Limb (tissue), 2 donors: Measurements from ENCODE around the gene GMPPB.
"Not testable (repeated sequence)": the region's sequence is repeated elsewhere in the genome, so short reads cannot be mapped to it uniquely, and the experiment has no call there.

Experiments
- DNase-seq, 2 donors: peaks; one replicate each; pipeline ENCODE4 v3.0.0-alpha.2; 2016; ENCODE audit errors: extremely low spot score in 2 of 2

Gene GMPPB

GRCh38 chr3:49714728-49715550, 8.8 kb downstream of the GMPPB start:
- no peak for DNase-seq

DNA sequence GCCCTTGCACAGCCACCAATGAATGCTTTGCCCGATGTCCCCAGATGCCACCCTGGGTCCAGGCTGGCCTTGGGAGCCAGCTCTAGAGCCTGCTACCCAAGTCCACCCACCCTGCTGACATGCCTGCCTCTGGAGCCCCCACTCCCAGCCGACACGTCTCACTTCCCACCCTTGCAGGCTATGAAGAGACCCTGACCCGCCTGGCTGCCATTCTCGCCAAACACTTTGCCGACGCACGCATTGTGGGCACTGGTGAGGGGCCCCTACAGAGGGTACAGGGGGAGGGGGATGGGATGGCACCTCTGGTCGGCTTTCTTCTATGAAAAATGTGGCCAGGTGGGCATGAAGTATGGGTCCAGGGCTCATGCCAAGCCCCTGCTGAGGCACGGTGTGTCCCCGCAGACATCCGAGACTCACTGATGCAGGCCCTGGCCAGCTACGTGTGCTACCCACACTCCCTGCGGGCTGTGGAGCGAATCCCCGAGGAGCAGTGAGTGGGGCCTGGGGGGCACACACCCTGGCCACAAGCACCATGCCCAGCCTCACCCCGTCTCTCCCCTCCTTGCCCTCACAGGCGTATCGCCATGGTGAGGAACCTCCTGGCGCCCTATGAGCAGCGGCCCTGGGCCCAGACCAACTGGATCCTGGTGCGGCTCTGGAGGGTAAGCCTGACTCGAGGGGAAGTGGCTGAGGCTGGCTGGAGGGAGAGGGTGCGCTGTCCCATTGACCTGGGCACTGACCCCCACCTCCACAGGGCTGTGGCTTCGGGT, 10.2 kb downstream of the GMPPB start:
- DNase-seq, result no peak

DNA sequence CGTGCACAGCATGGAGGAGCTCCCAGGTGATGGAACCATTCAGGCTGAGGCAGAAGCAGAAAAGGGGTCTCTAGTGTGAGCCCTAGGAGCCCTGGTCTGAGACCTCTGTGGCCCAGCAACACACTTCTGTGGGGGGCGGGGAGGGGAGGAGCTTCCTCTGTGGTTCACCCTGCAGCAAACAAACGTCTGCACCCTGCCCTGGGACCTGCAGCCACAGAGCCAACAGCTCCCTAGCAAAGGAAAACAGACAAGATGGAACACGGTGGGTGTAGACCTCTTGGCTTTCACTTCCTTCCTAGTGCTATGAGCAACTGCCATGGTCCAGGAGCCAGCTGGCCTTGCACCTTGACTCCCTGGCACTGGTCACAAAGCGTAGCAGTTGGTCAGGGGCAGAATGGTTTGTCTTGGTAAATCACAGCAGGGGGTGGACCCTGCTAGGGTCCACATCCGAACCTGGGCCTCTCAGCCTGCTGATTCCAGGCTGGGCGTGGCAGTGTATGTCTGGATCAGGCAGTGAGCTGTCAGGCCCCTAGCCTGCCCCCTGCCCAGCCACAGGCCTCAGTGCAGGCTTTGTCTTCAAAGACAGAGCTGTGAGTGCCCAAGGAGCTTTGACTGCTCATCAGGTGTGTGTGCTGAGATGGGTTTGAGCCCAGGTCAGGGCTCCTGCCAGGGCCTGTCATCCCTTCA, 11.0 kb downstream of the GMPPB start:
- peak in 1 of 2 donors; percentile 28 for DNase-seq

DNA sequence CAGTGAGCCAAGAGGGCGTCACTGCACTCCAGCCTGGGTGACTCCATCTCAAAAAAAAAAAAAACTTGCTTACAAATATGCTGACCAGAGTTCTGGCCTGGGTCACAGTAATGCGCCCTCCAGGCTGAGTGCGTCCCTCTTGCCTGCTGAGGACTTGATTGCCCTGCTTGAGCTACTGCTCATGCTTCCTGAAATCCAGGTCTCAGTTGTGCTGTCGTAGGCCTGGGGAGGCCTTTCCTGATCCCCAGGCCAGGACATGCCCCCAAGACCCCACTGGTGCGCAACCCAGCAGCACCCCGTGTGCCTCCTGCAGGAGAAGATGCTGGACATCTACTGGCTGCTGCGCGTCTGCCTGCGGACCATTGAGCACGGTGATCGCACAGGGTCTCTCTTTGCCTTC, 11.6 kb downstream of the GMPPB start:
- DNase-seq, result no peak

DNA sequence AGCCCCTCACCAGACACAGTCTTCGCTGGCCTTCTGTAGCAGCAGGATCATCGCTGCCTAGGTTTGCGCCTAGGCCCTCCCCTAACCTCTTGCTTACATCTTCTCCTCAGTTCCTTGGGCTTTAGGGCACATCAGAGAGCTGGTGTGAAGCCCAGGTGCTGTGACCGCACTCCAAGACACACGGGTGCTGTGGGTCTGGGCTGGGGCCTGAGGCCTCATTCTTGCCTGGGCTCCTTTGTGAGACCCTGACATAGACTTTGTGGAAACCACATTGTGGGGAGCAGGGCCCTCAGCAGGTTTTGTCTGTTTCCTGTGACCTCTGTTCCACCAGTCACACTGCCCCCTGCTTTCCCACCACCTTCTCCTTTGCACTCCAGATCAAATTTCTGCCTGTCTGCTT, 12.3 kb downstream of the GMPPB start:
- DNase-seq, result peak in 1 of 2 donors; percentile 16

- no peak for DNase-seq
These were observed 13.9 kb downstream of the GMPPB start for GRCh38 chr3:49709852-49710251.

- DNase-seq, result no peak
These were observed 16.7 kb downstream of the GMPPB start for GRCh38 chr3:49707113-49707480.

DNA sequence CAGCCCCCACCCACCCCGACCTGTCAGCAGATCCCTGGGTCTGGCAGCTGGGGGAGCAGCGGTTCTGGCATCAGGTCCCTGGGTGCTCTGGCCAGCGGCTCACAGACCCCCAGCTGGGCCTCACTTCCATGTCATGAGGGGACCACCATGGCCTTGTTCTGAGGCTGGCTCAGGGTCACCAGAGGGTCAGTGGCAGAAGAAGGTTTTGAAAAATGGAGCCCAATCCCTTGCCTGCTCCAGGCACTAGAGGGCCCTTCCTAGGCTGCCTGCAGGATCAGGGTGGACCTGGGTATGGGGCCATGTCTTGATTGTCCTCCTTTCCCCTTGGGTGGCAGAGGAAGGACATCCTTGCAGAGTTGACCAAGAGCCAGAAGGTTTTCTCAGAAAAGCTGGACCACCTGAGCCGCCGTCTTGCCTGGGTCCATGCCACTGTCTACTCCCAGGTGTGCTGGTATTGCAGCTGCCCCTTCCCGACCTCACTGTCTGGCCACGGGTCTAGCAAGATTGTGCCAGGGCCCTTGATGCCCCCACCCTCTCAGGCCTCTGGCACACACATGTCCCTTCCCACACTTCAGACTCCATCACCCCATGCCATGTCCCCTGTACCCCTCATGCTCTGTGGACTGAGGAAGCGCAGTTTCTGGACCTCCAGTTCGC, 17.2 kb downstream of the GMPPB start:
- DNase-seq, result no peak

DNA sequence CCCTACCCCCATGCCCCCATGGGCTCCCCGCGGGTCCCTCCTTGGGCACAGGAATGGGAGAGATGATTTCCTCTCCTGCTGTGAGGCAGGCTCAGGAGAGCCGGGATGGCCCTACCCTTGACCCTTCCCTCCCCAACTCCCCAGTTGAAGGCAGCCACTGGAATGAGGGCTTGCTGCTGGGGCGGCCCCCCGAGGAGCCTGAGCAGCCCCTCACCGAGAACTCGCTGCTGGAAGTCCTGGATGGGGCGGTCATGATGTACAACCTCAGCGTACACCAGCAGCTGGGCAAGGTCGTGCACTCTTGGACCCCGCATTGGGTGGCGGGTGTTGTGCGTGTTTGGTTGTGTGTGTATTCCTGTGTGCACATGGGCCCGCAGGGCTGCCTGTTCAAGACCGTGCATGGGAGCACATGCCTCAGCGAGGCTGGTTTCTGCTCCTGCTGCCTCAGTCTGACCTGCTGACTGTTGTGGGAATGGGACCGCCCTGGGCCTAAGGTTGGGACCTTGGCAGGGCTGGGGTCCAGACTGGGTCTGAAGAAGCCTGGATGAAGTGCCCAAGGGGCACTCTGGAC, 18.3 kb downstream of the GMPPB start:
- no peak for DNase-seq

DNA sequence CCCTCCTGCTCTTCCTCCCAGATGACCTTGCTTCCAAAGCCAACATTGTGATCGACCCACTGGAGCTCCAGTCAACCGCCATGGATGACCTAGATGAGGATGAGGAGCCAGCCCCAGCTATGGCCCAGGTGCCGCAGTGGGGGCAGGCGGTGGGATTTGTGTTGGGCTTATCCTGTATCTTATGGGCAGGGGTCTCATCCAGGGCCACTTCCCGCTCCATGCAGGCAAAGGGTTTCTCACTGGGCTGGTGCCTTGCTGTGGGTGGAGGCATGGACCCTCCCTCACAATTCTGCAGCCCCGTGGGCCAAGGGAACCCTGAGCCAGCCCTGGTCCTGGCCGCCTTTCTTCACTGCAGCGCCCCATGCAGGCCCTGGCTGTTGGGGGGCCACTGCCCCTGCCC, 19.1 kb downstream of the GMPPB start:
- DNase-seq, result no peak

GRCh38 chr3:49703956-49704355, 19.8 kb downstream of the GMPPB start:
- no peak for DNase-seq

- peak in 1 of 2 donors; percentile 69 for DNase-seq
These were observed 20.3 kb downstream of the GMPPB start for GRCh38 chr3:49703443-49703927.

DNA sequence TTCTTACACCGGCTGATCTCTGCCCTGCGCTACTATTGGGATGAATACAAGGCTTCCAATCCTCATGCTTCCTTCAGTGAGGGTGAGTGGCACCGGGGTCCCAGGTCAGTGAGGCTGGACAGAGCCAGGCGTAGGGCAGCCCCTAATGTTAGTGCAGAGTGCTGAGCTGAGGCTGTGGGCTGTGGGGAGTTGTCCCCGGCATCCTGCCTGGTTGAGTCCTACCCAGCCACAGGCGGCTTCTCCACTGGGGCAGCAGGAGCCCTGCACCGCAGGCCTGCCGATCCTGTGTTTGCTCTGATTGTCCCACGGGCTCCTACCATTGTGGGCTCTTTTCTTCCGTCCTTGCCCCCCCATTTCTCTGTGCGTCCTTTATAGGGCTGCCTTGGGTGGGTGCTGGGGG, 21.1 kb downstream of the GMPPB start:
- DNase-seq, result no peak

GRCh38 chr3:49701388-49702077, 22.2 kb downstream of the GMPPB start:
- no peak for DNase-seq

DNA sequence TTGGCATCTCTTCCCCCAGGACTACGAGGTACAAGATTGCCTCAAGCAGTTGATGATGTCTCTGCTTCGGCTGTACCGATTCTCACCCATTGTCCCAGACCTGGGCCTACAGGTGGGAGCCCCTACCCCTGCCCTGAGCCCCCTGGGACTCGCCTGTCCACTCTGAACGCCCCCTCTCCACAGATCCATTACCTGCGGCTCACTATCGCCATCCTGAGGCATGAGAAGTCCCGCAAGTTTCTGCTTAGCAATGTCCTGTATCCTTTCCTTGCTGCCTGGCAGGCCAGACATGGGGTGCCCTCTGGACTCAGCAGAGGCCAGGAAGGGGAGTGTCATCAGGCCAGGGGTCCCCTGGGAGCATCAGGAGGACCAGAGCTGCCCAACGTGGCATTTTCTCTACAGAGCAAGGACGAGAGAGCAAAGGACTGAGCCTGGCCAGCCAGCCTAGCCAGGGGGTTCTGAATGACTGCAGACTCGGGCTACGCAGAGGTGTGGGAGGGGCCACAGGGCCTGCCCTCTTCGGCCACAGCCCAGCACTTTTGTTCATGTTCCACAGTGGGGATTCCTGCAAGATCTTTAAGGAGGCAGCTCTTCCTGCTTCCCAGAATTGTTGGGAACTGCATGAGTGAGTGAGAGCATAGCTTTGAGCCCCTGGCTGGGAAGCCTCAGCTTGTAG, 23.2 kb downstream of the GMPPB start:
- no peak for DNase-seq

DNA sequence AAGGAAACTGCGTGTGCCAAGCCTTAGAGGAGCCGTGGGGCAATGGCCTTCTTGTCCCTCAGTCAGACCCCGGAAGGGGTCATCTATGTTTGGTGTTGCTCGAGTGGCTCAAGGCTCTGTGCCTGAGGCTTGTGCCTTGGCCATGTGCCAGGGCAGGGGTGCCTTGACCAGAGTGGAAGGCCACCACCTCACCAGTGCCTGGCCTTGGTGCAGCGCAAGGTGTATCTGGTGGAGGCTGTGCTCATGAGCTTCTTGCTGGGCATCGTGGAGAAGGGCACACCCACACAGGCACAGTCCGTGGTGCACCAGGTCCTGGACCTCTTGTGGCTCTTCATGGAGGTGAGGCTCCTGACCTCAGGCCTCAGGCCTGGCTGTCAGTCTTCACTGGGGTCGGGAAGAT, 23.7 kb downstream of the GMPPB start:
- no peak for DNase-seq

DNA sequence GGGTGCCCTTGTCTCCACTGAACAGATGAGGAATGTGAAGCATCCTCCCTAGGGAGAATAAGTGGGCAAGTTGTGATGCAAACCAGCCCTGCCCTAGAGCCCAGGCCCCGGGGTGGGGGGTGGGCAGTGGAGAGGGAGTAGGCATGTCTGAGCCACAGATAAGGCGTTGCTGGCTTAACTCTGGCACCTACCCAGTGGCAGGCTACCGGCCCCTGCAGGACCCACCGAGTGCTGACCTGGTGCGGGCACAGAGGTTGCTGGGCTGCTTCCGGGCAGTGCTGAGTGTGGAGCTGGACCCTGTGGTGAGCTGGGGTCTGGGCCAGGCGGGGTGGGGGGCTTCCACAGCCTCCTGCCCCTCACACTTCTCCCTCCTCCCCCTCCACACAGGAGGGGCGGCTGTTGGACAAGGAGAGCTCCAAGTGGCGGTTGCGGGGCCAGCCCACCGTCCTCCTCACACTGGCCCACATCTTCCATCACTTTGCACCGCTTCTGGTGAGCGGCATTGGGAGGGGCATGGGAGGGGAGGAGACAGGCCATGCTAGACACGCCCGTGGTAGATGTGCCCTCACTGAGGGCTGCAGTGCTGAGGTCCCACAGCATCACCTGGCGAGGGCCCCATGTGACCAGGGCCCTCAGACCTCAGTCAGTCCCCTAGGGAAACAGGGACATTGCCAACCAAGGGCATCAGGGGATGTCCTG, 24.3 kb downstream of the GMPPB start:
- DNase-seq, result no peak

GRCh38 chr3:49695350-49696015, 28.3 kb downstream of the GMPPB start:
- not testable (repeated sequence) for DNase-seq
